GDM1 (cell line): ENCODE measurements around the gene MASTL.

ENCODE experiments used
- DNase-seq: peaks from one replicate; lab custom pipeline; 2025; lab: John Stamatoyannopoulos, UW

MASTL gene

DNA sequence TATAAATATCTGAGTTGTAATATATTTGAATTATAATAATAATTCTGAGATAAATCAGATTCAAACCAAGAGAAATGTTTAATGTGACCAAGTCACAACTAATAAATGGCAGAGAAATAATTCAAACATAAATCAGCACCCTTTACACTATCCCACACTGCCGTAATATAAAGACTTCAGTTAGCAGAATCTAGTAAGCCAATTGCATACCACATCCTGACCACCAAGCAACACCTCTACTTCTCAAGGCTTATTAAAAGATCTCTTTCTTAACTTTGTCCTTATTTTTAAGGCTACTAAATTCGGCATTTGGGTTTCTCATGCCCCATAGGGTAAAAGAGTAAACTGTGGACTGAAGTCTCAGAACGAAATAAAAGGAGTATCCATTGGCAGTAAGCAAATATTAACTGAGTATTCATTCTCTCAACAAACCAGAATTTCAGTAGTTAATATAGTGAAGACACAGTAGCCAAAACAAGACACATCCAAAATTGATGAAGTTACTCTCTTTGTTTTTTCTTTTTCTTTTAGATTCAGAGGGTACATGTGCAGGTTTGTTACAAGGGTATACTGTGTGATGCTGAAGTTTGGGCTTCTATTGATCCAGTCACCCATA, 70.6 kb downstream of the MASTL start:
- DNase-seq, result no peak

DNA sequence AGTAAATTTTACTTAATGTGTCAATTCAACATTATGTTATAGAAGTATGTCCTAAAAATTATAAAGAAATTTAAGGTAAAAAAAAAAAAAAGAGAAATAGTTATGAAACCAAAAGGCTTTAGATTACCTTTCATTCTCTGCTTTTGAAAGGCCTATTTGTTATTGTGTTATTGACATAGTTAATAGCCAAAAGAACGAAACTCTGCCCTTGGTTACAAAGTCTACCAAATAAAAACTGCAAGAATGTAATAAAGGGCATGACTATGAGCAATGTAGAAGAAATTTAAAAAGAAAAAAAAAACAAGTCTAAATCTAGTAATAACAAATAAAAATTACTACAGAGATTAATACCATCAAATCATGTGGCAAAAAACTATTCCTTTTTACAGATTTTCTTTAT, 74.9 kb downstream of the MASTL start:
- DNase-seq, result no peak

DNA sequence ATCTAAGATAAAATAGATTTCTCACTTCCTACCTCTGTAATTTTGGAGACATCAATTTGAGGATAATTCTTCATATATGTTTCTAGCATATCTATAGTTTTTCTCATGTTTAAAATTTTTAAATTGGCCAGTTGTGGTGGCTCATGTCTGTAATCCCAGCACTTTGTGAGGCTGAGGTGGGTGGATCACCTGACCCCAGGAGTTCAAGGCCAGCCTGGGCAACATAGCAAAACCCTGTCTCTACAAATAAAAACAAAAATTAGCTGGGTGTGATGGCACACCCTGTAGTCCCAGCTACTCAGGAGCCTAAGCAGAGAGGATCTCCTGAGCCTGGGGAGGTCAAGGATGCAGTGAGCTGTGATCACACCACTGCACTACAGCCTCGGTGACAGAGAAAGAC, 80.6 kb downstream of the MASTL start:
- DNase-seq, result no peak
